Body of pancreas (tissue), 4 donors: ENCODE data around the gene ANKRD10. TPM values are rescaled to one million over a fixed set of nuclear protein-coding genes. Genes with fewer than 3 reads are reported as not detected.
"Not testable (repeated sequence)": the region's sequence is repeated elsewhere in the genome, so short reads cannot be mapped to it uniquely, and the experiment has no call there.

ENCODE experiments used
- ATAC-seq: fragments of 150-250 bp; one replicate; pipeline ENCODE4 v1.9.1; 2016
- DNase-seq, 4 donors: peaks; one replicate each; pipeline ENCODE4 v3.0.0-alpha.2; 2019
- H3K27ac ChIP-seq, 4 donors: fragments of 200-600 bp; sonication (generic); 1 replicate in 3 of 4; 2 replicates in 1 of 4; pipeline versions ENCODE4 v1.5.1 to v1.6.1; 2016 to 2019; ENCODE audit warnings: mild to moderate bottlenecking in 1 of 4, mixed read lengths in 1 of 4, moderate library complexity in 1 of 4
- H3K27me3 ChIP-seq, 2 donors: fragments of 200-600 bp; sonication (generic); one replicate each; pipeline ENCODE4 v1.6.0; 2016; ENCODE audit warnings: mild to moderate bottlenecking in 1 of 2
- H3K36me3 ChIP-seq, 2 donors: fragments of 200-600 bp; sonication (generic); replicated peaks in 1 of 2; 2 replicates each; pipeline ENCODE4 v1.5.1; 2016; ENCODE audit warnings: low read depth in 2 of 2; ENCODE audit not compliant: insufficient read depth in 1 of 2
- H3K4me1 ChIP-seq: fragments of 200-600 bp; sonication (generic); one replicate; pipeline ENCODE4 v1.6.0; 2016
- H3K4me3 ChIP-seq, 2 donors: fragments of 200-600 bp; sonication (generic); 1 replicate in 1 of 2; 2 replicates in 1 of 2; pipeline ENCODE4 v1.5.1; 2016 to 2019
- H3K9me3 ChIP-seq, 3 donors: fragments of 200-600 bp; sonication (generic); 1 replicate in 2 of 3; 2 replicates in 1 of 3; pipeline ENCODE4 v1.5.1; 2016
- POLR2A ChIP-seq, 3 donors: fragments of 450-650 bp; IDR thresholded peaks; one replicate each; pipeline ENCODE4 v1.6.1; 2016; ENCODE audit warnings: antibody characterized with exemption in 3 of 3, mild to moderate bottlenecking in 2 of 3
- WGBS, 2 donors: methylation state at CpG; one replicate each; pipeline ENCODE4 v1.1.5; 2017; 5-methylcytosine and 5-hydroxymethylcytosine counted together
- intact Hi-C: fragments of 100-400 bp; cut with DNase I; formaldehyde crosslinking; loops from one replicate; pipeline ENCODE4 v1.15.1; 2023
- total RNA-seq, 2 donors: library from RNA; depleted of rRNA; stranded (reverse); fragments of >200 nt; gene quantifications; one replicate each; pipeline ENCODE4 v1.1.0, GENCODE V29; 2016
- TF ChIP-seq, protein P1 (sequence below), 7 experiments: fragments of 450-650 bp in 4 of 7; fragments of 200-600 bp in 3 of 7; sonication (generic) in 3 of 7; IDR thresholded peaks; one replicate each; pipeline ENCODE4 v1.5.1; 2016 to 2019; ENCODE audit warnings: antibody characterized with exemption in 7 of 7

The ANKRD10 gene
- total RNA-seq, 2 donors from 2014 or later: 117 to 124 TPM

DNA sequence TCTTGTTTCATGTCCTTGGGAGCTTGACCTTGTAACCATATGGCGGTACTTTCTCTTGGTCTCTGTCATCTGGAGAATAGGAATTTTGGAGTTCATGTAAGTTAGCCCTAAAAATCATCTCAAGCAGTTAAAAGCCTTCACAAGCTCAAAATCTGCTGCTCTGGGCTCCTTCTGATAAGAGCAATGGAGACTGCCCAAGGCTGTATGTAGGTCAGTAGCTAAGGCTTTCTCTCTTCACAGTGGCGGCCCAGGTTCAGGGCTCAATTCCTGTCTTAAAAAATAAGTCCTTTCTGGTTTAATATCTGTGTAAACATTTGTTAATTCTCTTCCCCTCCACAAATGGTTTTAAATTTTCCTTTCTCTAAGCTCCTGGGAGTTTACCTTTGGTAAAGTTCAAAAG lies 45.3 kb upstream of the ANKRD10 start:
- Histone ChIP-seq H3K9me3 (peaks cover 0 to under 1% (median 0%) of the 10 kb centered on the region in 3 donors), H3K4me3 (no peak overlapping the region), H3K36me3 (no peaks in the 10 kb centered on the region), H3K4me1 (no peaks in the 10 kb centered on the region), H3K27me3 (no peaks in the 10 kb centered on the region), H3K27ac (no peak overlapping the region)
- 62 to 67% methylated on average over 2 of the region's 2 CpGs for WGBS, 2 donors
- DNase-seq: no peak
- TF ChIP-seq, protein P1, sequence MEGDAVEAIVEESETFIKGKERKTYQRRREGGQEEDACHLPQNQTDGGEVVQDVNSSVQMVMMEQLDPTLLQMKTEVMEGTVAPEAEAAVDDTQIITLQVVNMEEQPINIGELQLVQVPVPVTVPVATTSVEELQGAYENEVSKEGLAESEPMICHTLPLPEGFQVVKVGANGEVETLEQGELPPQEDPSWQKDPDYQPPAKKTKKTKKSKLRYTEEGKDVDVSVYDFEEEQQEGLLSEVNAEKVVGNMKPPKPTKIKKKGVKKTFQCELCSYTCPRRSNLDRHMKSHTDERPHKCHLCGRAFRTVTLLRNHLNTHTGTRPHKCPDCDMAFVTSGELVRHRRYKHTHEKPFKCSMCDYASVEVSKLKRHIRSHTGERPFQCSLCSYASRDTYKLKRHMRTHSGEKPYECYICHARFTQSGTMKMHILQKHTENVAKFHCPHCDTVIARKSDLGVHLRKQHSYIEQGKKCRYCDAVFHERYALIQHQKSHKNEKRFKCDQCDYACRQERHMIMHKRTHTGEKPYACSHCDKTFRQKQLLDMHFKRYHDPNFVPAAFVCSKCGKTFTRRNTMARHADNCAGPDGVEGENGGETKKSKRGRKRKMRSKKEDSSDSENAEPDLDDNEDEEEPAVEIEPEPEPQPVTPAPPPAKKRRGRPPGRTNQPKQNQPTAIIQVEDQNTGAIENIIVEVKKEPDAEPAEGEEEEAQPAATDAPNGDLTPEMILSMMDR (IDR thresholded peaks at IDR 0.05): no peak
- TF ChIP-seq POLR2A (IDR thresholded peaks at IDR 0.05): no peak
- intact Hi-C loops: no loop called here
- ATAC-seq: no peak

DNA sequence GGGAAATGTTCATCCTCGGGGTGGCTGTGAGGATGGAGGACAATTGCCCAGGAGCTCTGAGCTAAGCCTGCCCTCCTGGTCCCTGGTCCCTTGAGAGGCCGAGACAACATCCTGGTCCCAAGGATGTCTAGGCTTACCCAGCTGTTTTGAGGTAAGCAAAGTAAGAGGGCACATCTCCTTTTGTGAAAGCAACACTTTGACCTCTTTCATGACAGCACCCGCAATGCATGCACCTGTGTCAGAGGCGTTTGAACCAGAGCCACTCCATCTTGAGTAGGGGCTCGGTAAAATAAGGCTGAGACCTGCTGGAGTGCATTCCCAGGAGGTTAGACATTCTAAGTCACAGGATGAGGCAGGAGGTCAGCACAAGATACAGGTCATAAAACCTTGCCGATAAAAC lies 43.1 kb upstream of the ANKRD10 start:
- Histone ChIP-seq H3K36me3 (no peaks in the 10 kb centered on the region), H3K27ac (no peak overlapping the region), H3K9me3 (no peaks in the 10 kb centered on the region), H3K27me3 (no peaks in the 10 kb centered on the region), H3K4me3 (no peak overlapping the region), H3K4me1 (no peaks in the 10 kb centered on the region)
- TF ChIP-seq, protein P1 (IDR thresholded peaks at IDR 0.05): no peak
- no peak for TF ChIP-seq POLR2A (IDR thresholded peaks at IDR 0.05)
- intact Hi-C loops: loop anchor here (10.0 kb wide), 1 partner anchor 1437 kb away; no protein-coding TSS in a partner anchor
- DNase-seq (no peak), ATAC-seq (no peak)
- WGBS, 2 donors: 88 to 89% methylated on average over 6 of the region's 6 CpGs

DNA sequence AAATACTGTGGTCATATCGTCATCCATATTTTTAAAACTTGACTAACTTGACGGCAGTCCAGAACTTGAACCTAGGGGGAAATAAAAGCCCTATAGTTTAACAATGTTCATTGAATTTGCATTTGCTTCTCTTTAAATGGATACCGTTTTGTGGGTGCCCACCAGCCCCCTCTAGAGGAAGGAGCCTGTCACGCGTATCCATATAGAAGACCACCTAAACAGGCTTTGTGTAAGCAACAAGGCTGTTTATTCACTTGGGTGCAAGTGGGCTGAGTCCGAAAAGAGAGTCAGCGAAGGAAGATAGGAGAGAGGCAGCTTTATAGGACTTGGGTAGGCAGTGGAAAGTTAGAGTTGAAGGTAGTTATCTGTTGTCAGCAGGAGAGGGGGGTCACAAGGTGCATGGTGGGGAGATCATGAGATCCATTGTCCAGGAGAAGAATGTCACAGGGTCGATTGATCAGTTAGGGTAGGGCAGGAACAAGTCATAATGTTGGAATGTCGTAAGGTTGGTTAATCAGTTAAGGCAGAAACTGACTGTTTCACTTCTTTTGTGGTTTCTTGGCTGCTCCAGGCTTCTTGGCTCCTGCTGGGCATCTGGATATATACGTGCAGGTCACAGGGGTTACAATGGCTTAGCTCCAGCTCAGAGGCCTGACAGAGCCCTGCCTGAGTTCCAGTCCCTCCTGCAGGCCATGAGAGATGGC lies 42.5 kb upstream of the ANKRD10 start:
- Histone ChIP-seq H3K9me3 (no peaks in the 10 kb centered on the region), H3K36me3 (no peaks in the 10 kb centered on the region), H3K27ac (no peak overlapping the region), H3K4me3 (no peak overlapping the region), H3K27me3 (no peaks in the 10 kb centered on the region), H3K4me1 (no peaks in the 10 kb centered on the region)
- 68 to 72% methylated on average over 10 of the region's 10 CpGs for WGBS, 2 donors
- intact Hi-C loops: loop anchor here (10.0 kb wide), 1 partner anchor 1437 kb away; no protein-coding TSS in a partner anchor
- DNase-seq (no peak), ATAC-seq (no peak)
- no peak for TF ChIP-seq POLR2A (IDR thresholded peaks at IDR 0.05)
- TF ChIP-seq, protein P1 (IDR thresholded peaks at IDR 0.05): no peak

DNA sequence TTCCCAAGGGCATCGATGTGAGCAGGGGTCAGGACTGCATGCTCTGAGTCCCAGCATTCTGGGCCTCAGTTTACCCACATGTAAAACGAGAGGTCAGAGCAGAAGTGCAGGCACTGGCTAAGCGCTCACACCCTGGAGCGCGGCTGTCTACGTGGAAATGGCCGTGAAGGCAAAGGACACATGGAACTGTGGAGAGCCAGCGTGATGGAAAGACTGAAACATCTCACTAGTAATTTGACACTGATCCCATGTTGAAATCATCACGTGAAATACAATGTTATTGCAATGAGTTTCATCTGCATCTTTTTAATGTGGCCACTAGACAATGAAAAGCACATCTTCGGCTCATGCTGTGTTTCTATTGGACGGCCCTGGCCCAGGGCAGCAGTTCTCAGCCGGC lies 41.3 kb upstream of the ANKRD10 start:
- not testable (repeated sequence) for H3K4me3 ChIP-seq, H3K36me3 ChIP-seq, H3K27ac ChIP-seq, H3K9me3 ChIP-seq, DNase-seq, H3K27me3 ChIP-seq, ATAC-seq, H3K4me1 ChIP-seq
- 80 to 84% methylated on average over 11 of the region's 12 CpGs for WGBS, 2 donors
- intact Hi-C loops: loop anchor here (10.0 kb wide), 1 partner anchor 1439 kb away; no protein-coding TSS in a partner anchor

DNA sequence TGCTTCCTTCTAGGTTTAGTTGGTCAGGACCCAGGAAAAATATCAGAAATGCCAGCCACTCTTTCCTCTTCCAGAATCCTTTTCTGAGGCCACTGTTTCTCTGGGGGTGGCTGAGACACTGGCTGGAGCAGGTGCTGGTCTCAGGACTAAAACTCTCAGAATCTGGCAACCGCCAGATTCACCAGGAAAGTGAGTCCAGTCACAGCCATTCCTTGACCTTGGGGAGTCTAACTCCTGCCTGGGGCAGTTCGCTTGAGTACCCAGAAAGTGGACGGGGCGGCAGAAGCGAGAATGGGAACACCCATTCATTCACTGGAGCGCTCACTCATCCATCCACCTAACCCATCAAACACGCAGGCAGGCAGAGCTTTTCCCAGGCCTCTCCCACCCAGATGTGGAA lies 40.7 kb upstream of the ANKRD10 start:
- intact Hi-C loops: loop anchor here (10.0 kb wide), 1 partner anchor 1439 kb away; no protein-coding TSS in a partner anchor
- not testable (repeated sequence) for H3K4me3 ChIP-seq, H3K4me1 ChIP-seq, DNase-seq, H3K27ac ChIP-seq, H3K36me3 ChIP-seq, H3K27me3 ChIP-seq, ATAC-seq, H3K9me3 ChIP-seq
- WGBS, 2 donors: 70 to 100% methylated on average over 1 to 5 of the region's 7 CpGs

DNA sequence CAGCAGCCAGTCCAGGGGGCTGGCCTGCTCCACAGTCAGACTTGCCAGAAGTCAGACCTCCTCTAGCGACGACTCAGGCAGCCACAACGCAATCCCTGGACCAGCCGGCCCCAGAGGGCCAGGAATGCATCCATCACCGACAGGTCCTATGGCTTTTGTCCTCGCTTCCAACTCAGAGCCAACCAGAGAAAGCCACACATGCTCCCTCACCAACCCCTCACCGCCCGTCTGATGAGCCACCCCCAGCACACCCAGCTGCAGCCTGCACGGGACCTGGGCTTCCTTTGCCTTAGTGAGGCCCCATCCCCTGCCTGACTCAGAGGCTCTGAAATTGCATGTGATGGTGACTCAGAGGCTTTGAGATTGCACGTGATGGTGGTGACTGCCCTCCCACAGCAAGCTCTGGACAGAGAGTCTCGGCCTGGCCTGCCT lies 40.2 kb upstream of the ANKRD10 start:
- not testable (repeated sequence) for H3K27me3 ChIP-seq, H3K4me1 ChIP-seq, H3K9me3 ChIP-seq, H3K27ac ChIP-seq, H3K36me3 ChIP-seq, H3K4me3 ChIP-seq
- intact Hi-C loops: loop anchor here (10.0 kb wide), 1 partner anchor 1440 kb away; no protein-coding TSS in a partner anchor
- WGBS, 2 donors: 60 to 74% methylated on average over 9 to 11 of the region's 11 CpGs
- peak in 3 of 4 donors; percentile 20 to 59 (median 52) for DNase-seq
- peak; percentile 48 for ATAC-seq

DNA sequence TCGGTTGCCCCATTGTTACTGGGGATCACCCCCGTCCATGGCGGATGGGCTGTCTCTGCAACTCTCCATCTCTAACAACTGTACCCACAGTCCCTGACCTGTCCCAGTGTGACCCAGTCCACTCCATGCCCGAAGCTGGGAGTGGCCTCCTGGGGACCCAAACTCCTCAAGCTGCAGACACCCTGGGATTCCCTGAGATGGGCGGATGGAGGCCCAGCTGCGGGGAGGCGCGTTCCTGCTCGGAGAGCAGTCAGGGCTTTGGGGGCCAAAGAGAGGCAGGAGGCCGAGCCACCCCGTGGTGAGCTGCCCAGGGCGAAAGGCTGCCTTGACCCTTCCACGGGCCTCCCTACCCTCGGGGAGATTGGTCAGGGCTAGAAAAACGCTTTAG lies 39.7 kb upstream of the ANKRD10 start:
- 69 to 73% methylated on average over 11 to 15 of the region's 15 CpGs for WGBS, 2 donors
- not testable (repeated sequence) for H3K36me3 ChIP-seq, H3K9me3 ChIP-seq, DNase-seq, H3K27me3 ChIP-seq, H3K4me1 ChIP-seq, H3K4me3 ChIP-seq, ATAC-seq, H3K27ac ChIP-seq
- intact Hi-C loops: loop anchor here (10.0 kb wide), 1 partner anchor 1440 kb away; no protein-coding TSS in a partner anchor
